HTERT RPE-1 (cell line): ENCODE data around the gene DYRK1A.
"Not testable (repeated sequence)": the region's sequence is repeated elsewhere in the genome, so short reads cannot be mapped to it uniquely, and the experiment has no call there.

Source experiments
- in situ Hi-C: fragments of 300-500 bp; cut with MboI; formaldehyde crosslinking; loops from 4 replicates; pipeline ENCODE4 v1.14.3; 2020; ENCODE audit warnings: low sequenced_read_pairs

Gene DYRK1A

DNA sequence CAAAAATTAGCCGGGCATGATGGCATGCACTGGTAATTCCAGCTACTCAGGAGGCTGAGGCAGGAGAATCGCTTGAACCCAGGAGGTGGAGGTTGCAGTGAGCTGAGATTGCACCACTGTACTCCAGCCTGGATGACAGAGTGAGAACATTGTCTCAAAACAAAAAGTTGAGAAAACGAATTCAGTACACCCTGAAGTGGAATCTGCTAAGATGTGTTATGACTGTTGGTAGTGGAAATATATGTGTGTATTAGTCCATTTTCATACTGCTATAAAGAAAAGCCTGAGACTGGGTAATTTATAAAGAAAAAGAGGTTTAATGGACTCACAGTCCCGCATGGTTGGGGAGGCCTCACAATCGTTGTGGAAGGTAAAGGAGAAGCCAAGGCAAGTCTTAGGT, 158.4 kb downstream of the DYRK1A start:
- in situ Hi-C loops, result not testable (repeated sequence)

DNA sequence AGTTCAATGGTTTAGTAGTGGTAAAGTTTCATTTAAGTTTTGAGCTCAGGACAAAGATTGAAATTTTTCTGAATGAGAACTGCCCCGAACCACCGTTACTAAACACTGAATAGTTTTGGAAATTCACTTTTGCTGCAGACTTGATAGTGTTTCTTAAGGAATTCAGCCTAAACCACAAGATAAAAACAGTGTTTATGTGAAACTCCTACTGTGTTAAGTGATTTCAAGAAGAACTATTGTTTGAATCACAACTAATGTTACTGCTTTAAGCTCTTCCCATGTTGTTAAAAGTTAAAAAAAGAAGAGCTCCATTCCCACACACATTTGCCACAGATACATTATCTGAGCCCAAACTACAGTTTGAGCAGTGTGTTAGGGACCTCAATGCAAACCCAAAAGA, 159.2 kb downstream of the DYRK1A start:
- in situ Hi-C loops, result no loop called here

GRCh38 chr21:37527103-37527502, 160.5 kb downstream of the DYRK1A start:
- in situ Hi-C loops, result no loop called here

DNA sequence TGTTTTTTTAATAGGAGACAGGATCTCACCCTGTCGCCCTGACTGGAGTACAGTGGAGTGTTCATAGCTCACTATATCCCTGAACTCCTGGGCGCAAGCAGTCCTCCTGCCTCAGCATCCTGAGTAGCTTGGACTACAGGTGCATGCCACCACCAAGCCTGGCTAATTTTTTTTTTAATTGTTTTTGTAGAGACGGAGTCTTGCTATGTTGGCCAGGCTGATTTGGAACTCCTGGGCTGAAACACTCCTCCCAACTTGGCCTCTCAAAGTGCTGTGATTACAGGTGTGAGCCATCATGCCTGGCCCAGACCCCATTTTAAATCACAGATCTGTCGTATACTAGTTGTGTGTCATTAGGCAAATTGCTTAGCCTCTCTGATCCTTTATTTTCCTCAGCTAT, 161.1 kb downstream of the DYRK1A start:
- in situ Hi-C loops, result no loop called here

DNA sequence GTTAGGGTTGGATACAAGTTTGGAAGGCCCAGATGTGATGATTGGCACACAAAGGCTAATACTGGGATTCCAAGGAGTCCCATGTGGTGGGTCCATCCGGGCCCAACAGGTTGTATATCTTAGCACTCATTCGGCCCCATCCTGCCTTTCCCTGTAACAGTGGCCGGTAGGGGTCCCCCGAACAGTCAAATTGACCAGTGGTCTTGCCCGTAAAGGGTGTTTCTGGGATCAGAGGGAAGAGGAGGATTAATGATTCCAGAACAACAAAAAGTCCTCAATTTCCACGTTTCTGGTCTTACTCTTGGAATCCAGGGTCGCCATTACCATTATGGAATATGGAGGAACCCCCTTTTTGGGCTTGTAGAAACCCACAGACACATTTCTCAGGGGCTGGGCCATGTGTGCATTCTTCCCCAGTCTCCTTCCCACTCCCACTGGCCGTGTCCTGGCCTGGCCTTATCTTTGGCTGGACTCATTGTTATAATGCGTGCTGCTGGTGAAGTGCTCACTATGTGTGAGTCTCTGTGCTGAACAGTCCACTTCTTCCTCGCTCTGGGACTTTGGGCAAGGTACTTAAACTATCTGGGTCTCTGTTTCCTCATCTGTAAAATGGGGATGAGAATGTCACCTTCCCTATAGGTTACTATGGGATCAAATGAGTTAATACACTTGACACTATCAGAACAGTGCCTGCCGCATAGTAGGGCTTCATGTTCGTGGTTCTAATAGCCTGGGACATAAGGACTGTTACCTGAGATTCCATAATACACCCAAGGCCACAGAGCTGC, 161.8 kb downstream of the DYRK1A start:
- in situ Hi-C loops, result no loop called here

- in situ Hi-C loops, result no loop called here
These were observed 163.1 kb downstream of the DYRK1A start for GRCh38 chr21:37529649-37530048.

DNA sequence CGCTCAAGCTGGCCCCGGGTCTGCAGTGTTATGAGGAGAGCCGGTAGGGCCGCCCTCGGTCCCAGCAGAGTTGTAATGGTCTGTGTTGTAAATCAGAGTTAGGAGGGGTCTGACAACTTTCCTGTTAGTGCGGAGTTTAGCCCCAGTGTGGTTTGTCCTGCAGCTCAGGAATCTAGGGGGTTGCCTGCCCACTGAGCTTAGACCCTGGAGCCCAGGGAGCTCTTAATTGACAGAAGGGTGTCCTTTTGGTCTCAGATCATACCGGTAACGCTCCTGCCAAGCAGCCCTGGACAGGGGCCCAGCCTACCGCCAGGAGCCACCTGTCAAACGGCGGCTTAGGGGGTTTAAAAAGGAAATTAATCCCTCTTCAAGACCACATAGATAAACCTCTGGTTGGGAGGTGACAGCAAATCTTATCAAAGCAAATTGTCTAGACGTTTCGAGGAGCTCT, 164.4 kb downstream of the DYRK1A start:
- in situ Hi-C loops, result no loop called here

GRCh38 chr21:37531431-37531932, 164.9 kb downstream of the DYRK1A start:
- in situ Hi-C loops, result no loop called here

DNA sequence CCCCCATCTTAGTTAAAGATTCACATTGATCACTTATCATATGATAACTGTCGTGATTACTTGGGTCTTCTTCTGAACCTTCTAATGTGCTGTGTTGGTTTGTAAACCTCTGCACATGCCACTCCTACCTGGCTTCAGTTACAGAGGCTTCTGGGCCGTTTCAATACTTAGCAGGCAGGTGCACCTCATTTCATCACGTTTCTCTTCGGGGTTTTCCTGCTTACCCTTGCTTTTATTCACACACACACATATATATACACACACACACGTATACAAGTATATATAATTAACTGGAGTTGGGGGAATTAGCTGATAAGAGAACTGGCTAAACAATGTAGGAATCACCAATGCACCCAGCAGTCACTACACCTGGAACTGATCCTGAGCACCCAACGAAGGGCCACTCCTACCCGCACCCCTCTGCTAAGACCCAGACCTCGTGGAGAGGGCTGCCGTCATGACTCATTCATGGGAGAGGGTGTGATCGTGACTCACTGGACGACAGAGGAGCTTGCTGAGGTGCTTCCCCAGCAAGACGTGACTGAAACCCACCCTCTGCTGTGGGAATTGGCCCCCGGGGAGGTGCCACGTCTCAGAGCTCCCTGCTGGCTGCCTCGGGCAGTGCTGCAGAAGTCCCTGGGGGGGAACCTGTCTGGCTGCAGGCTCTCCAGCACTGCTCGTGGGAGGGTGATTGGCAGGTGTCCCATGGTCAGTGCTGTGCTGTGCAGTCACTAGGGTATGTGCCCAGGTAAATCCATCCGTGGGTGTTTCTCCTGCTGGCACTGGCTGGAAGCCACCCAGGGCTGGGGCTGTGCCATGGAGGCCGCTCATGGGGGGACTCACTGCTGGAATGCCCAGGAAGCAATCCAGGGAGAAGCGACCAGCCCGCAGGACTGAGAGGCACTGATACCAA, 166.6 kb downstream of the DYRK1A start:
- in situ Hi-C loops, result no loop called here

DNA sequence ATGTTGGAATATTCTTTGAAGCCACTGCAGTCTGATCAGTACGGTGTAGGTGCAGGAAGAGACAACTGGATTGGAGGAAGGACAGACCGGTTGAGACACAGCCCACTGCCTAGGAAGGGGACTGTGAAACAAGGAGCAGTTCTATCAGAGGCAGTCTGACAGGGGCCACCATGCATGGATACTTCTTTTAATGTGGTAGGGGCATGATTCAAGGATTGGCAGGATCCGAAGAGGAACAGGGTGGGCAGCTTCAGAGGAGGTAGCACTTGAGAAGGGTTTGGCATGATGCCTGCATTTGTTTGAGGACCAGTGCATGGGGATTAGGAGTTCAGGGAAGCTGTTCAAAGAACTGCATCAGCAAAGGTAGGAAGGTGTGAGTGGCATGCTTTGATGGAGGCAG, 167.9 kb downstream of the DYRK1A start:
- in situ Hi-C loops, result no loop called here

DNA sequence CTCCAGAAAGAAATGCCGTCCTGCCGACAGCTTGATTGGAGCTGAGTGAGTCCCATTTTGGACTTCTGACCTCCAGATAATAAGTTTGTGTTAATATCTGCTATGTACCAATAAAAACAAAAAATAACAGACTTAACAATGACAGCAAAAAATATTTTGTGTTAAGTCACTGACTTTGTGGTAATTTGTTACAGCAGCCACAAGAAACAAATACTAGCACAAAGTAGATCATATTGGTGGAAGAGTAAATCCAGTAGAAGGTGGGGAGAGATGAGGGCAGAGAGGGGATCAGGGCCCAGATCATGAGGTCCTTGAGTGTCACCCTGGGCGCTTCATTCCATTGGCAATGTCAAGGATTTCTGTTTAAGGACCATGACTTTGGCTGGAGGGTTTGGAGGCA, 168.6 kb downstream of the DYRK1A start:
- in situ Hi-C loops, result no loop called here

- in situ Hi-C loops, result no loop called here
These were observed 169.1 kb downstream of the DYRK1A start for GRCh38 chr21:37535672-37536071.

- in situ Hi-C loops, result no loop called here
These were observed 170.2 kb downstream of the DYRK1A start for GRCh38 chr21:37536616-37537278.

GRCh38 chr21:37537391-37537996, 170.9 kb downstream of the DYRK1A start:
- in situ Hi-C loops, result no loop called here

GRCh38 chr21:37538971-37539590, 172.5 kb downstream of the DYRK1A start:
- in situ Hi-C loops, result no loop called here

- in situ Hi-C loops, result not testable (repeated sequence)
These were observed 174.6 kb downstream of the DYRK1A start for GRCh38 chr21:37541128-37541527.

GRCh38 chr21:37542512-37542911, 175.9 kb downstream of the DYRK1A start:
- in situ Hi-C loops, result no loop called here

GRCh38 chr21:37546299-37546908, 179.8 kb downstream of the DYRK1A start:
- in situ Hi-C loops, result no loop called here

DNA sequence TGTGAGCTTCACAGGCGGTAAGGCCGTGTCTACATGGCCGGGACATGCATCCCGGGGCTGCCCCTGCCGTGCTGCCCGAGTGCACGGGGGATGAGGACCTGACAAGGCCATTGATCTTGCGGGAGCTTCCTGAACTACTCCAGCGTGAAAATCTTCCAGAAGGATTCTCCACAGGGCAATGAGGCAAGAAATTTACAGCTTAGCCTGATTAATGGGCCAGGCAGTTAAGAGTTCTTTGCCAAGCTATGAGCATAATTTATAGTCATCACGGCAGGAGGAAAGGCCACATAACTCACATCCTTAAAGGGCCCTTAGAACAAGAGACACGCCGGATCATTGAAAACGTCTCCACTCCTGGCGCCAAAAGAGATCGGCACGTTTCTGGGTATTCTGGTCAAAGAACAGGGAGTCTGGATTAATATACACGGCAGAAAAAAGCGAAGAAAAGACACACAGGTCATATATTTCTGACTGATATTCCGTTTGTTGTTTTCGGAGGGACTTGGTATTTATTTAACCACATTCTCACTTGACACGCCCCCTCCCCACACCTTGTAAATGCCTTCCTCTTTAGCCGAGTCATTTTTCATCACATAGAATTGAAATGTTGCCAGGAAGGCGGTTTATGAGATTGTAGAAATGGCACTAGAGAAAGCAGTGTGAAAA, 180.5 kb downstream of the DYRK1A start:
- in situ Hi-C loops, result no loop called here
